PFSK-1 (cell line): Measurements from ENCODE around the gene NAGS.

Source experiments
- POLR2AphosphoS5 ChIP-seq: IDR thresholded peaks from 2 replicates; pipeline ENCODE4 v1.6.1; 2012; ENCODE audit warnings: low read depth, mild to moderate bottlenecking, control low read depth, low read length, moderate library complexity
- SIN3A ChIP-seq: IDR thresholded peaks from 2 replicates; pipeline ENCODE4 v1.6.1; 2012; ENCODE audit warnings: mild to moderate bottlenecking, low read length, moderate library complexity, borderline replicate concordance; ENCODE audit not compliant: insufficient read depth
- TAF1 ChIP-seq: IDR thresholded peaks from 2 replicates; pipeline ENCODE4 v1.6.1; 2012; ENCODE audit warnings: low read length, control low read depth, borderline replicate concordance; ENCODE audit not compliant: insufficient read depth
- TF ChIP-seq, protein P1 (sequence below), 2 experiments: IDR thresholded peaks; 2 replicates each; pipeline versions ENCODE4 v1.6.1 to v1.8.0; 2011 to 2012; ENCODE audit warnings: low read depth in 2 of 2, low read length in 2 of 2, control low read depth in 1 of 2, inconsistent platforms in 1 of 2, mild to moderate bottlenecking in 1 of 2, moderate library complexity in 1 of 2; ENCODE audit not compliant: insufficient read depth in 1 of 2

DNA sequence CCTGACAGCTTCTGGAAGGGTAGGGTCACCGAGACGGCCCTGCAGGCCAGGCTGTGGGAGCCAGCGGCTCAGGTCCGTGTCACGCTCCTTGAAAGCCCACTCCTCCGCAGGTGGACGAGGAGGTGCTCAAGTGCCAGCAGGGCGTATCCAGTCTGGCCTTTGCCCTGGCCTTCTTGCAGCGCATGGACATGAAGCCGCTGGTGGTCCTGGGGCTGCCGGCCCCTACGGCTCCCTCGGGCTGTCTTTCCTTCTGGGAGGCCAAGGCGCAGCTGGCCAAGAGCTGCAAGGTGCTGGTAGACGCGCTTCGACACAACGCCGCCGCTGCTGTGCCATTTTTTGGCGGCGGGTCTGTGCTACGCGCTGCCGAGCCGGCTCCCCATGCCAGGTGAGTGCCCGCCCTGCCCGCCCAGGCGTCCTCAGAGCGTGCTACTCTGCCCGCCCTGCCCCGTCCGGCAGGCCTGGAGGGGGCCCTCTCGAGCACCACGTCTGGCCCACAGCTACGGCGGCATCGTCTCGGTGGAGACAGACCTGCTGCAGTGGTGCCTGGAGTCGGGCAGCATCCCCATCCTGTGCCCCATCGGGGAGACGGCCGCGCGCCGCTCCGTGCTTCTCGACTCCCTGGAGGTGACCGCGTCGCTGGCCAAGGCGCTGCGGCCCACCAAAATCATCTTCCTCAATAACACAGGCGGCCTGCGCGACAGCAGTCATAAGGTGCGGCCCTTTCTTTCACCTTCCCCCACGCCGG is 1.3 kb downstream of the NAGS start:
- TF ChIP-seq POLR2AphosphoS5 (no peak), SIN3A (no peak), TAF1 (no peak)
- TF ChIP-seq, protein P1, sequence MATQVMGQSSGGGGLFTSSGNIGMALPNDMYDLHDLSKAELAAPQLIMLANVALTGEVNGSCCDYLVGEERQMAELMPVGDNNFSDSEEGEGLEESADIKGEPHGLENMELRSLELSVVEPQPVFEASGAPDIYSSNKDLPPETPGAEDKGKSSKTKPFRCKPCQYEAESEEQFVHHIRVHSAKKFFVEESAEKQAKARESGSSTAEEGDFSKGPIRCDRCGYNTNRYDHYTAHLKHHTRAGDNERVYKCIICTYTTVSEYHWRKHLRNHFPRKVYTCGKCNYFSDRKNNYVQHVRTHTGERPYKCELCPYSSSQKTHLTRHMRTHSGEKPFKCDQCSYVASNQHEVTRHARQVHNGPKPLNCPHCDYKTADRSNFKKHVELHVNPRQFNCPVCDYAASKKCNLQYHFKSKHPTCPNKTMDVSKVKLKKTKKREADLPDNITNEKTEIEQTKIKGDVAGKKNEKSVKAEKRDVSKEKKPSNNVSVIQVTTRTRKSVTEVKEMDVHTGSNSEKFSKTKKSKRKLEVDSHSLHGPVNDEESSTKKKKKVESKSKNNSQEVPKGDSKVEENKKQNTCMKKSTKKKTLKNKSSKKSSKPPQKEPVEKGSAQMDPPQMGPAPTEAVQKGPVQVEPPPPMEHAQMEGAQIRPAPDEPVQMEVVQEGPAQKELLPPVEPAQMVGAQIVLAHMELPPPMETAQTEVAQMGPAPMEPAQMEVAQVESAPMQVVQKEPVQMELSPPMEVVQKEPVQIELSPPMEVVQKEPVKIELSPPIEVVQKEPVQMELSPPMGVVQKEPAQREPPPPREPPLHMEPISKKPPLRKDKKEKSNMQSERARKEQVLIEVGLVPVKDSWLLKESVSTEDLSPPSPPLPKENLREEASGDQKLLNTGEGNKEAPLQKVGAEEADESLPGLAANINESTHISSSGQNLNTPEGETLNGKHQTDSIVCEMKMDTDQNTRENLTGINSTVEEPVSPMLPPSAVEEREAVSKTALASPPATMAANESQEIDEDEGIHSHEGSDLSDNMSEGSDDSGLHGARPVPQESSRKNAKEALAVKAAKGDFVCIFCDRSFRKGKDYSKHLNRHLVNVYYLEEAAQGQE (IDR thresholded peaks at IDR 0.05; ENCODE audit: insufficient read depth in 1 of 2, low read depth in 2 of 2, low read length in 2 of 2): no peak
